SK-N-SH (cell line): ENCODE results near the gene ENOX2.

Experiments
- CHD2 ChIP-seq: fragments of 150-350 bp; IDR thresholded peaks from 2 replicates; pipeline ENCODE4 v1.6.1; 2018; ENCODE audit warnings: low read length; ENCODE audit not compliant: partially characterized antibody
- CTCF ChIP-seq: fragments of 200-600 bp; sonication (generic); IDR thresholded peaks from 2 replicates; pipeline ENCODE4 v1.6.1; 2017; ENCODE audit warnings: antibody characterized with exemption, mild to moderate bottlenecking, moderate library complexity
- EP300 ChIP-seq, 2 experiments: IDR thresholded peaks; 2 replicates each; pipeline versions ENCODE4 v1.4.0 to v1.6.1; 2012; ENCODE audit warnings: borderline replicate concordance in 1 of 2, low read depth in 1 of 2, low read length in 1 of 2
- EZH2phosphoT487 ChIP-seq: fragments of 200-600 bp; sonication (generic); IDR thresholded peaks from 2 replicates; pipeline ENCODE4 v1.6.1; 2017; ENCODE audit warnings: low read depth, mixed run types, mild to moderate bottlenecking, antibody characterized with exemption, moderate library complexity, borderline replicate concordance
- GABPA ChIP-seq: IDR thresholded peaks from 2 replicates; pipeline ENCODE4 v1.4.0; 2012; ENCODE audit warnings: low read depth, mild to moderate bottlenecking
- NRF1 ChIP-seq: IDR thresholded peaks from 2 replicates; pipeline ENCODE4 v1.6.1; 2012; ENCODE audit warnings: low read depth, mild to moderate bottlenecking, low read length
- POLR2AphosphoS5 ChIP-seq: IDR thresholded peaks from 2 replicates; pipeline ENCODE4 v1.6.1; 2012; ENCODE audit warnings: low read depth, low read length
- RAD21 ChIP-seq: IDR thresholded peaks from 2 replicates; pipeline ENCODE4 v1.6.1; 2012; ENCODE audit warnings: mild to moderate bottlenecking, low read length
- SMC3 ChIP-seq: IDR thresholded peaks from 2 replicates; pipeline ENCODE4 v1.6.1; 2012; ENCODE audit warnings: low read depth, low read length, improper control_type of control experiment
- YY1 ChIP-seq: IDR thresholded peaks from 2 replicates; pipeline ENCODE4 v1.4.0; 2012; ENCODE audit warnings: low read depth, mild to moderate bottlenecking
- TF ChIP-seq, protein P1 (sequence below): IDR thresholded peaks from 2 replicates; pipeline ENCODE4 v1.6.1; 2012; ENCODE audit warnings: mild to moderate bottlenecking, low read depth, low read length, moderate library complexity
- TF ChIP-seq, protein P2 (sequence below): IDR thresholded peaks from 2 replicates; pipeline ENCODE4 v1.4.0; 2012; ENCODE audit warnings: low read depth, borderline replicate concordance

- TF ChIP-seq CTCF: no peak
- TF ChIP-seq, protein P1, sequence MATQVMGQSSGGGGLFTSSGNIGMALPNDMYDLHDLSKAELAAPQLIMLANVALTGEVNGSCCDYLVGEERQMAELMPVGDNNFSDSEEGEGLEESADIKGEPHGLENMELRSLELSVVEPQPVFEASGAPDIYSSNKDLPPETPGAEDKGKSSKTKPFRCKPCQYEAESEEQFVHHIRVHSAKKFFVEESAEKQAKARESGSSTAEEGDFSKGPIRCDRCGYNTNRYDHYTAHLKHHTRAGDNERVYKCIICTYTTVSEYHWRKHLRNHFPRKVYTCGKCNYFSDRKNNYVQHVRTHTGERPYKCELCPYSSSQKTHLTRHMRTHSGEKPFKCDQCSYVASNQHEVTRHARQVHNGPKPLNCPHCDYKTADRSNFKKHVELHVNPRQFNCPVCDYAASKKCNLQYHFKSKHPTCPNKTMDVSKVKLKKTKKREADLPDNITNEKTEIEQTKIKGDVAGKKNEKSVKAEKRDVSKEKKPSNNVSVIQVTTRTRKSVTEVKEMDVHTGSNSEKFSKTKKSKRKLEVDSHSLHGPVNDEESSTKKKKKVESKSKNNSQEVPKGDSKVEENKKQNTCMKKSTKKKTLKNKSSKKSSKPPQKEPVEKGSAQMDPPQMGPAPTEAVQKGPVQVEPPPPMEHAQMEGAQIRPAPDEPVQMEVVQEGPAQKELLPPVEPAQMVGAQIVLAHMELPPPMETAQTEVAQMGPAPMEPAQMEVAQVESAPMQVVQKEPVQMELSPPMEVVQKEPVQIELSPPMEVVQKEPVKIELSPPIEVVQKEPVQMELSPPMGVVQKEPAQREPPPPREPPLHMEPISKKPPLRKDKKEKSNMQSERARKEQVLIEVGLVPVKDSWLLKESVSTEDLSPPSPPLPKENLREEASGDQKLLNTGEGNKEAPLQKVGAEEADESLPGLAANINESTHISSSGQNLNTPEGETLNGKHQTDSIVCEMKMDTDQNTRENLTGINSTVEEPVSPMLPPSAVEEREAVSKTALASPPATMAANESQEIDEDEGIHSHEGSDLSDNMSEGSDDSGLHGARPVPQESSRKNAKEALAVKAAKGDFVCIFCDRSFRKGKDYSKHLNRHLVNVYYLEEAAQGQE: no peak
- TF ChIP-seq EZH2phosphoT487: no peak
- TF ChIP-seq SMC3: no peak
- no peak for TF ChIP-seq POLR2AphosphoS5
- no peak for TF ChIP-seq EP300 (IDR thresholded peaks at IDR 0.05; ENCODE audit: borderline replicate concordance in 1 of 2, low read depth in 1 of 2, low read length in 1 of 2)
- TF ChIP-seq CHD2: no peak
- no peak for TF ChIP-seq GABPA
- TF ChIP-seq YY1: no peak
- TF ChIP-seq RAD21: no peak
- TF ChIP-seq, protein P2, sequence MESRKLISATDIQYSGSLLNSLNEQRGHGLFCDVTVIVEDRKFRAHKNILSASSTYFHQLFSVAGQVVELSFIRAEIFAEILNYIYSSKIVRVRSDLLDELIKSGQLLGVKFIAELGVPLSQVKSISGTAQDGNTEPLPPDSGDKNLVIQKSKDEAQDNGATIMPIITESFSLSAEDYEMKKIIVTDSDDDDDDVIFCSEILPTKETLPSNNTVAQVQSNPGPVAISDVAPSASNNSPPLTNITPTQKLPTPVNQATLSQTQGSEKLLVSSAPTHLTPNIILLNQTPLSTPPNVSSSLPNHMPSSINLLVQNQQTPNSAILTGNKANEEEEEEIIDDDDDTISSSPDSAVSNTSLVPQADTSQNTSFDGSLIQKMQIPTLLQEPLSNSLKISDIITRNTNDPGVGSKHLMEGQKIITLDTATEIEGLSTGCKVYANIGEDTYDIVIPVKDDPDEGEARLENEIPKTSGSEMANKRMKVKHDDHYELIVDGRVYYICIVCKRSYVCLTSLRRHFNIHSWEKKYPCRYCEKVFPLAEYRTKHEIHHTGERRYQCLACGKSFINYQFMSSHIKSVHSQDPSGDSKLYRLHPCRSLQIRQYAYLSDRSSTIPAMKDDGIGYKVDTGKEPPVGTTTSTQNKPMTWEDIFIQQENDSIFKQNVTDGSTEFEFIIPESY: no peak
- TF ChIP-seq NRF1: no peak
Observed at GRCh38 chrX:130805903-130806302, 97.1 kb downstream of the ENOX2 start.
